Transverse colon (tissue), 4 donors: ENCODE measurements around the gene ANAPC10. TPM values are rescaled to one million over a fixed set of nuclear protein-coding genes. Genes with fewer than 3 reads are reported as not detected.

Experiments
- DNase-seq: peaks from one replicate; pipeline ENCODE4 v3.0.0-alpha.2; 2019
- H3K27ac ChIP-seq, 4 donors: fragments of 200-600 bp; sonication (generic); 2 replicates each; pipeline ENCODE4 v1.5.1; 2016 to 2018; ENCODE audit warnings: inconsistent platforms in 4 of 4
- H3K27me3 ChIP-seq: fragments of 200-600 bp; sonication (generic); 2 replicates; pipeline ENCODE4 v1.5.1; 2017; ENCODE audit warnings: inconsistent platforms
- H3K36me3 ChIP-seq, 4 donors: fragments of 200-600 bp; sonication (generic); 2 replicates each; pipeline ENCODE4 v1.5.1; 2017 to 2019; ENCODE audit warnings: inconsistent platforms in 4 of 4
- H3K4me1 ChIP-seq, 4 donors: fragments of 200-600 bp; sonication (generic); 2 replicates each; pipeline ENCODE4 v1.5.1; 2017 to 2020; ENCODE audit warnings: inconsistent platforms in 4 of 4
- H3K4me3 ChIP-seq, 4 donors: fragments of 200-600 bp; sonication (generic); 1 replicate in 1 of 4; 2 replicates in 3 of 4; pipeline versions ENCODE4 v1.5.1 to v1.6.1; 2017 to 2019; ENCODE audit warnings: inconsistent platforms in 4 of 4
- H3K9me3 ChIP-seq, 2 donors: fragments of 200-600 bp; sonication (generic); 2 replicates each; pipeline ENCODE4 v1.5.1; 2017 to 2019; ENCODE audit warnings: inconsistent platforms in 2 of 2
- EP300 ChIP-seq: sonication (generic); formaldehyde crosslinking; IDR thresholded peaks from one replicate; pipeline ENCODE4 v1.6.1; 2017; ENCODE audit warnings: antibody characterized with exemption, low read depth
- POLR2A ChIP-seq: fragments of 450-650 bp; IDR thresholded peaks from one replicate; pipeline ENCODE4 v1.6.1; 2016; ENCODE audit warnings: antibody characterized with exemption, mild to moderate bottlenecking, moderate library complexity
- POLR2AphosphoS5 ChIP-seq, 3 donors: sonication (generic); formaldehyde crosslinking; IDR thresholded peaks; one replicate each; pipeline ENCODE4 v1.6.1; 2016; ENCODE audit warnings: antibody characterized with exemption in 3 of 3
- WGBS, 2 donors: methylation state at CpG; one replicate each; pipeline ENCODE4 v1.1.5; 2018; ENCODE audit warnings: low coverage in 1 of 2; 5-methylcytosine and 5-hydroxymethylcytosine counted together
- in situ Hi-C, 4 donors: fragments of 200-750 bp; cut with MboI; loops; one replicate each; pipeline versions ENCODE4 v1.15.0 to v1.15.1; 2017; ENCODE audit warnings: low sequenced_read_pairs in 3 of 4, low pct_ligation_motif_present in 1 of 4, low pct_unique_long_range_greater_than_20kb in 1 of 4
- intact Hi-C: fragments of 100-400 bp; cut with DNase I; formaldehyde crosslinking; loops from one replicate; pipeline ENCODE4 v1.15.1; 2023; ENCODE audit warnings: low total_unique reads
- total RNA-seq, 4 donors: library from RNA; depleted of rRNA; stranded (reverse); fragments of >200 nt; gene quantifications; one replicate each; pipeline ENCODE4 v1.1.0, GENCODE V29; 2016
- TF ChIP-seq, protein P1 (sequence below), 5 experiments: fragments of 200-600 bp in 3 of 5; fragments of 450-650 bp in 2 of 5; sonication (generic) in 3 of 5; IDR thresholded peaks; 1 replicate in 2 of 5; 2 replicates in 3 of 5; pipeline ENCODE4 v1.5.1; 2016 to 2017; ENCODE audit warnings: antibody characterized with exemption in 5 of 5, inconsistent platforms in 3 of 5, mild to moderate bottlenecking in 2 of 5, moderate library complexity in 1 of 5

ANAPC10 gene
- total RNA-seq, 4 donors from 2014 or later, result 7.5 to 24.8 (median 15.4) TPM

DNA sequence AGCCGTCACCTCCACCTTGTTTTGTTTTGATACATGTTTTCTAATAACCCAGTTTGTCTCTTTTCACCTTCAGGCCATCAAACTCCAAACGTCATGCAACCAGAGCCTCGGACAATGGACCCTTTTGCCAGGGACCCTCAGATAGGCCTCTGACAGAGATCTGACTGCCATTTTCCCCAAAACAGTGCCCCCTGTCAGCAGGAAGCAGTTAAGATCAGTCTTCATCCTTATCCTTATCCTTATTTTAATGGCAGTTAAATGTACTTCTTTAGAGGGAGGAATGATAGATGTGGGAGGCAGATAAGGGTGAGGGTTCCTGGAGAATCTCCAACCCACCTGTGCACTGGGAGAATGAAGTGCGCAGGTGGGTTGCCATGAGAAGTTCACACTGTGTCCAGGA, 135.7 kb downstream of the ANAPC10 start:
- Histone ChIP-seq H3K9me3 (no peaks in the 10 kb centered on the region), H3K4me1 (no peaks in the 10 kb centered on the region), H3K36me3 (no peaks in the 10 kb centered on the region), H3K27me3 (no peaks in the 10 kb centered on the region), H3K4me3 (no peak overlapping the region), H3K27ac (no peak overlapping the region)
- 87% methylated on average over 4 of the region's 4 CpGs; no CpG with 5 or more reads in 1 of the 2 donors for WGBS, 2 donors
- TF ChIP-seq POLR2A (no peak), POLR2AphosphoS5 (IDR thresholded peaks at IDR 0.05) (no peak), EP300 (no peak)
- TF ChIP-seq, protein P1, sequence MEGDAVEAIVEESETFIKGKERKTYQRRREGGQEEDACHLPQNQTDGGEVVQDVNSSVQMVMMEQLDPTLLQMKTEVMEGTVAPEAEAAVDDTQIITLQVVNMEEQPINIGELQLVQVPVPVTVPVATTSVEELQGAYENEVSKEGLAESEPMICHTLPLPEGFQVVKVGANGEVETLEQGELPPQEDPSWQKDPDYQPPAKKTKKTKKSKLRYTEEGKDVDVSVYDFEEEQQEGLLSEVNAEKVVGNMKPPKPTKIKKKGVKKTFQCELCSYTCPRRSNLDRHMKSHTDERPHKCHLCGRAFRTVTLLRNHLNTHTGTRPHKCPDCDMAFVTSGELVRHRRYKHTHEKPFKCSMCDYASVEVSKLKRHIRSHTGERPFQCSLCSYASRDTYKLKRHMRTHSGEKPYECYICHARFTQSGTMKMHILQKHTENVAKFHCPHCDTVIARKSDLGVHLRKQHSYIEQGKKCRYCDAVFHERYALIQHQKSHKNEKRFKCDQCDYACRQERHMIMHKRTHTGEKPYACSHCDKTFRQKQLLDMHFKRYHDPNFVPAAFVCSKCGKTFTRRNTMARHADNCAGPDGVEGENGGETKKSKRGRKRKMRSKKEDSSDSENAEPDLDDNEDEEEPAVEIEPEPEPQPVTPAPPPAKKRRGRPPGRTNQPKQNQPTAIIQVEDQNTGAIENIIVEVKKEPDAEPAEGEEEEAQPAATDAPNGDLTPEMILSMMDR (IDR thresholded peaks at IDR 0.05), result no peak
- in situ Hi-C loops (no loop called here), intact Hi-C loops (no loop called here)
- no peak for DNase-seq

DNA sequence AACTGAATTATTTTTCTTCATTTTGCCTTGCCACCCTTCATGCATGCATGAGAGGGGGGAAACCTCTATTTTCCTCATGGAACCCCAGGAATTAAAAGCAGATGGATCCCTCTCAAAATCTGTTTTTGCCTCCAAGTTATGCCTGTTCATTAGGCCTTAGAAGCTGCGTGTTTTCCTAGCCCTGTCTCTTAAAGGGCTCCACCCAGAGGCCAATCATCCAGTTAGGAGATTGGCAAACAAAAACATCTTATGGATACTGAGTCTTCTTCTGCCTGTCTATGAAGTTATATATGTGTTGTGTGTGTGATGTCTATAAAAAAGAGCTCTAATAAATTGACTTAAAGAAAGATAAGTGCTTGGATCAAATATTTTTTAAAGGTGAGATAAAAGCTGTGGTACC, 142.9 kb downstream of the ANAPC10 start:
- TF ChIP-seq POLR2AphosphoS5 (IDR thresholded peaks at IDR 0.05) (no peak), POLR2A (no peak), EP300 (no peak)
- TF ChIP-seq, protein P1 (IDR thresholded peaks at IDR 0.05), result no peak
- Histone ChIP-seq H3K27me3 (no peaks in the 10 kb centered on the region), H3K36me3 (no peaks in the 10 kb centered on the region), H3K9me3 (no peaks in the 10 kb centered on the region), H3K4me3 (no peak overlapping the region), H3K4me1 (no peaks in the 10 kb centered on the region), H3K27ac (no peak overlapping the region)
- intact Hi-C loops (no loop called here), in situ Hi-C loops (no loop called here)
- no peak for DNase-seq
- WGBS, 2 donors, result 64 to 65% methylated on average over 1 of the region's 1 CpG

GRCh38 chr4:144954230-144954629, 143.8 kb downstream of the ANAPC10 start:
- WGBS, 2 donors, result 90% methylated on average over 1 of the region's 1 CpG; no CpG with 5 or more reads in 1 of the 2 donors
- Histone ChIP-seq H3K4me3 (no peak overlapping the region), H3K36me3 (no peaks in the 10 kb centered on the region), H3K4me1 (no peaks in the 10 kb centered on the region), H3K27me3 (no peaks in the 10 kb centered on the region), H3K27ac (no peak overlapping the region), H3K9me3 (no peaks in the 10 kb centered on the region)
- intact Hi-C loops (no loop called here), in situ Hi-C loops (no loop called here)
- no peak for DNase-seq
- TF ChIP-seq, protein P1 (IDR thresholded peaks at IDR 0.05), result no peak
- TF ChIP-seq EP300 (no peak), POLR2AphosphoS5 (IDR thresholded peaks at IDR 0.05) (no peak), POLR2A (no peak)

DNA sequence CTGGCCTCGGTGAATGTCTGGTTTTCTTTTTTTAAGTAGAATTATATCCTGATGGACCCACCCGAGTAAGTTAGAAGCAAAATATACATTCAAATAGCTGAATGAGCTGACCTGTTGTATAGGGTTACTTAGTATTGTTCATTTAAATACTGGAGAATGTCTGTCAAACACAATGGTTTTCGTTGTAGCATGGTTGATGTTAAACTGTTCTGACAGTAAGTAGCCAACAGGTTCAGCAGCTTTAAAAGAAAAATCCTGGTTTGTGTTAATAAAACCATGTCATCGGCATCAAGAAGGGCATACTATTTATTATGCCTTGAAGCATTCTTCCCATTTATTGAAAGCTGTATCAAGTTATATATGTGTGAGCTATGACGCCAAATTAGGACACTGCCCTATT, 149.6 kb downstream of the ANAPC10 start:
- no peaks in the 10 kb centered on the region for H3K36me3 ChIP-seq
- no peaks in the 10 kb centered on the region for H3K27me3 ChIP-seq

More for the DNA sequence above, 149.6 kb downstream of the ANAPC10 start:
- intact Hi-C loops (no loop called here), in situ Hi-C loops (no loop called here)
- TF ChIP-seq POLR2AphosphoS5 (IDR thresholded peaks at IDR 0.05), result no peak
- TF ChIP-seq, protein P1 (IDR thresholded peaks at IDR 0.05), result no peak
- TF ChIP-seq POLR2A, result no peak
- no peak for TF ChIP-seq EP300
- no peak overlapping the region for H3K27ac ChIP-seq
- H3K9me3 ChIP-seq, result no peaks in the 10 kb centered on the region
- no peak for DNase-seq
- no peaks in the 10 kb centered on the region for H3K4me1 ChIP-seq
- H3K4me3 ChIP-seq, result no peak overlapping the region
- 63 to 75% methylated on average over 4 to 5 of the region's 5 CpGs for WGBS, 2 donors
